Hematopoietic multipotent progenitor cell treated with erythropoietin and hydrocortisone succinate and interleukin-3 and kit ligand, for 4 days (in vitro differentiated cells): ENCODE data around the gene CHD3.
"Not testable (repeated sequence)": the region's sequence is repeated elsewhere in the genome, so short reads cannot be mapped to it uniquely, and the experiment has no call there.

Experiments
- DNase-seq: peaks from one replicate; pipeline ENCODE4 v3.0.0-alpha.2; 2015

CHD3 gene

GRCh38 chr17:7940034-7940433 is 51.4 kb downstream of the CHD3 start:
- no peak for DNase-seq

GRCh38 chr17:7940743-7941142 is 52.2 kb downstream of the CHD3 start:
- DNase-seq, result no peak

GRCh38 chr17:7943291-7943690 is 54.7 kb downstream of the CHD3 start:
- DNase-seq, result no peak

- DNase-seq, result no peak
These were observed 55.7 kb downstream of the CHD3 start for GRCh38 chr17:7944326-7944725.

- no peak for DNase-seq
These were observed 57.1 kb downstream of the CHD3 start for GRCh38 chr17:7945651-7946050.

- DNase-seq, result no peak
These were observed 57.9 kb downstream of the CHD3 start for GRCh38 chr17:7946441-7946840.

- DNase-seq, result no peak
These were observed 59.1 kb downstream of the CHD3 start for GRCh38 chr17:7947651-7948050.

- no peak for DNase-seq
These were observed 62.0 kb downstream of the CHD3 start for GRCh38 chr17:7950578-7950977.

GRCh38 chr17:7951143-7951792 is 62.7 kb downstream of the CHD3 start:
- DNase-seq, result no peak

GRCh38 chr17:7953266-7953665 is 64.7 kb downstream of the CHD3 start:
- DNase-seq, result not testable (repeated sequence)

- DNase-seq, result no peak
These were observed 67.0 kb downstream of the CHD3 start for GRCh38 chr17:7955414-7956227.

GRCh38 chr17:7956228-7956965 is 67.8 kb downstream of the CHD3 start:
- no peak for DNase-seq

GRCh38 chr17:7959503-7960253 is 71.1 kb downstream of the CHD3 start:
- peak; percentile 77 for DNase-seq

GRCh38 chr17:7961421-7961820 is 72.8 kb downstream of the CHD3 start:
- peak; percentile 22 for DNase-seq
